GM18909 (cell line): Measurements from ENCODE around the gene MAP4K2.

ENCODE experiments used
- ATAC-seq: cut with Tn5 transposase; IDR thresholded peaks from one replicate; pipeline ENCODE4 v1.9.1; 2021; ENCODE audit warnings: mild to moderate bottlenecking; ENCODE audit not compliant: unreplicated experiment, poor library complexity

MAP4K2 gene

GRCh38 chr11:64772303-64773018 is 30.6 kb downstream of the MAP4K2 start:
- ATAC-seq, result no peak

GRCh38 chr11:64771861-64772260 is 31.2 kb downstream of the MAP4K2 start:
- ATAC-seq, result peak; percentile 51

GRCh38 chr11:64770120-64770519 is 32.9 kb downstream of the MAP4K2 start:
- no peak for ATAC-seq

- ATAC-seq, result no peak
Observed at GRCh38 chr11:64769283-64769682, 33.7 kb downstream of the MAP4K2 start.

- ATAC-seq, result no peak
Observed at GRCh38 chr11:64768300-64768694, 34.7 kb downstream of the MAP4K2 start.

- no peak for ATAC-seq
Observed at GRCh38 chr11:64767344-64768299, 35.4 kb downstream of the MAP4K2 start.

GRCh38 chr11:64766881-64767280 is 36.1 kb downstream of the MAP4K2 start:
- no peak for ATAC-seq

- ATAC-seq, result no peak
Observed at GRCh38 chr11:64765851-64766665, 37.0 kb downstream of the MAP4K2 start.

- ATAC-seq, result no peak
Observed at GRCh38 chr11:64765291-64765850, 37.6 kb downstream of the MAP4K2 start.

GRCh38 chr11:64764753-64765152 is 38.3 kb downstream of the MAP4K2 start:
- no peak for ATAC-seq

- no peak for ATAC-seq
Observed at GRCh38 chr11:64764040-64764611, 38.9 kb downstream of the MAP4K2 start.

GRCh38 chr11:64763526-64764039 is 39.4 kb downstream of the MAP4K2 start:
- no peak for ATAC-seq

GRCh38 chr11:64762674-64763525 is 40.1 kb downstream of the MAP4K2 start:
- ATAC-seq, result no peak

- no peak for ATAC-seq
Observed at GRCh38 chr11:64762277-64762673, 40.7 kb downstream of the MAP4K2 start.

- no peak for ATAC-seq
Observed at GRCh38 chr11:64760759-64761420, 42.1 kb downstream of the MAP4K2 start.

- ATAC-seq, result no peak
Observed at GRCh38 chr11:64759722-64760719, 43.0 kb downstream of the MAP4K2 start, which contains the start of gene PYGM. Gene PYGM, minus strand, starts transcription at chr11:64759974. Its CDS starts 76 bp downstream, at chr11:64759898.

- no peak for ATAC-seq
Observed at GRCh38 chr11:64759131-64759721, 43.8 kb downstream of the MAP4K2 start.
